Measurements from ENCODE around the gene DHX35. TPM values are rescaled to one million over a fixed set of nuclear protein-coding genes. Genes with fewer than 3 reads are reported as not detected.
"Not testable (repeated sequence)": the region's sequence is repeated elsewhere in the genome, so short reads cannot be mapped to it uniquely, and the experiment has no call there.

Gene DHX35
- total RNA-seq, 2 donors from 2014 or later = 9.9 to 17.2 TPM

GRCh38 chr20:38973645-38974044 lies 11.5 kb downstream of the DHX35 start:
- Mint-ChIP-seq H3K4me1 (ENCODE audit: low read depth in 2 of 2) (peaks cover 2 to 15% of the 10 kb centered on the region in 2 donors), H3K27ac (no peak overlapping the region), H3K4me3 (no peak overlapping the region), H3K9me3 (no peaks in the 10 kb centered on the region), H3K36me3 (peaks cover 19% of the 10 kb centered on the region), H3K27me3 (no peaks in the 10 kb centered on the region)
- DNase-seq (ENCODE audit: low spot score) (no peak), ATAC-seq (no peak)

- H3K4me3 Mint-ChIP-seq = no peak overlapping the region
- H3K27me3 Mint-ChIP-seq = no peaks in the 10 kb centered on the region
- no peak overlapping the region for H3K27ac Mint-ChIP-seq
Observed at GRCh38 chr20:38975539-38976120, 13.5 kb downstream of the DHX35 start.

GRCh38 chr20:38979434-38979833 lies 17.3 kb downstream of the DHX35 start:
- H3K27ac Mint-ChIP-seq = no peak overlapping the region

More at GRCh38 chr20:38975539-38976120, 13.5 kb downstream of the DHX35 start:
- ATAC-seq (no peak), DNase-seq (ENCODE audit: low spot score) (no peak)
- H3K4me1 Mint-ChIP-seq (ENCODE audit: low read depth in 2 of 2) = peaks cover 2 to 15% of the 10 kb centered on the region in 2 donors
- H3K9me3 Mint-ChIP-seq = no peaks in the 10 kb centered on the region
- peaks cover 11% of the 10 kb centered on the region for H3K36me3 Mint-ChIP-seq

GRCh38 chr20:38979842-38980241 lies 17.7 kb downstream of the DHX35 start:
- ATAC-seq (no peak), DNase-seq (ENCODE audit: low spot score) (no peak)
- Mint-ChIP-seq H3K27ac (no peak overlapping the region), H3K9me3 (no peaks in the 10 kb centered on the region), H3K4me1 (ENCODE audit: low read depth in 2 of 2) (peaks cover 7 to 10% of the 10 kb centered on the region in 2 donors), H3K4me3 (no peak overlapping the region), H3K27me3 (no peaks in the 10 kb centered on the region), H3K36me3 (peaks cover under 1% of the 10 kb centered on the region)

More at GRCh38 chr20:38979434-38979833, 17.3 kb downstream of the DHX35 start:
- no peaks in the 10 kb centered on the region for H3K9me3 Mint-ChIP-seq
- H3K4me1 Mint-ChIP-seq (ENCODE audit: low read depth in 2 of 2) = peaks cover 10 to 15% of the 10 kb centered on the region in 2 donors
- ATAC-seq (no peak), DNase-seq (ENCODE audit: low spot score) (no peak)
- H3K4me3 Mint-ChIP-seq = no peak overlapping the region
- peaks cover 4% of the 10 kb centered on the region for H3K36me3 Mint-ChIP-seq
- no peaks in the 10 kb centered on the region for H3K27me3 Mint-ChIP-seq

GRCh38 chr20:38982291-38982690 lies 20.1 kb downstream of the DHX35 start:
- Mint-ChIP-seq H3K4me1 (ENCODE audit: low read depth in 2 of 2) (peaks cover 7% of the 10 kb centered on the region in 2 donors), H3K4me3 (no peak overlapping the region), H3K27me3 (no peaks in the 10 kb centered on the region), H3K9me3 (no peaks in the 10 kb centered on the region), H3K27ac (no peak overlapping the region), H3K36me3 (no peaks in the 10 kb centered on the region)
- ATAC-seq (no peak), DNase-seq (ENCODE audit: low spot score) (no peak)

- no peak for ATAC-seq
- no peak for DNase-seq (ENCODE audit: low spot score)
- no peaks in the 10 kb centered on the region for H3K27me3 Mint-ChIP-seq
- H3K9me3 Mint-ChIP-seq = no peaks in the 10 kb centered on the region
- H3K27ac Mint-ChIP-seq = no peak overlapping the region
- H3K4me3 Mint-ChIP-seq = no peak overlapping the region
- H3K36me3 Mint-ChIP-seq = peaks cover 10% of the 10 kb centered on the region
- peaks cover 7% of the 10 kb centered on the region in 2 donors for H3K4me1 Mint-ChIP-seq (ENCODE audit: low read depth in 2 of 2)
Observed at GRCh38 chr20:38985060-38985459, 22.9 kb downstream of the DHX35 start.

GRCh38 chr20:38985603-38986170 lies 23.5 kb downstream of the DHX35 start:
- peaks cover 10% of the 10 kb centered on the region for H3K36me3 Mint-ChIP-seq
- H3K9me3 Mint-ChIP-seq = no peaks in the 10 kb centered on the region
- H3K4me3 Mint-ChIP-seq = no peak overlapping the region
- ATAC-seq = no peak
- peaks cover 7% of the 10 kb centered on the region in 2 donors for H3K4me1 Mint-ChIP-seq (ENCODE audit: low read depth in 2 of 2)
- no peak overlapping the region for H3K27ac Mint-ChIP-seq
- DNase-seq (ENCODE audit: low spot score) = no peak
- no peaks in the 10 kb centered on the region for H3K27me3 Mint-ChIP-seq

- no peak for ATAC-seq
- H3K9me3 Mint-ChIP-seq = no peaks in the 10 kb centered on the region
- no peak overlapping the region for H3K27ac Mint-ChIP-seq
- H3K4me1 Mint-ChIP-seq (ENCODE audit: low read depth in 2 of 2) = peaks cover 7% of the 10 kb centered on the region in 2 donors
- peaks cover 10% of the 10 kb centered on the region for H3K36me3 Mint-ChIP-seq
- no peak for DNase-seq (ENCODE audit: low spot score)
- H3K4me3 Mint-ChIP-seq = no peak overlapping the region
- no peaks in the 10 kb centered on the region for H3K27me3 Mint-ChIP-seq
Observed at GRCh38 chr20:38986663-38987062, 24.5 kb downstream of the DHX35 start.

GRCh38 chr20:38987777-38988176 lies 25.6 kb downstream of the DHX35 start:
- Mint-ChIP-seq H3K27ac (no peak overlapping the region), H3K4me1 (ENCODE audit: low read depth in 2 of 2) (no peaks in the 10 kb centered on the region), H3K4me3 (no peak overlapping the region), H3K9me3 (no peaks in the 10 kb centered on the region), H3K36me3 (peaks cover 10% of the 10 kb centered on the region), H3K27me3 (no peaks in the 10 kb centered on the region)
- ATAC-seq = no peak
- no peak for DNase-seq (ENCODE audit: low spot score)

GRCh38 chr20:38990728-38991127 lies 28.6 kb downstream of the DHX35 start:
- Mint-ChIP-seq H3K9me3 (no peaks in the 10 kb centered on the region), H3K4me1 (ENCODE audit: low read depth in 2 of 2) (no peaks in the 10 kb centered on the region), H3K27ac (no peak overlapping the region), H3K27me3 (no peaks in the 10 kb centered on the region), H3K4me3 (no peak overlapping the region), H3K36me3 (peaks cover 10% of the 10 kb centered on the region)
- ATAC-seq = no peak
- no peak for DNase-seq (ENCODE audit: low spot score)

- no peaks in the 10 kb centered on the region for H3K9me3 Mint-ChIP-seq
- ATAC-seq (no peak), DNase-seq (ENCODE audit: low spot score) (no peak)
- peaks cover 17% of the 10 kb centered on the region for H3K36me3 Mint-ChIP-seq
- H3K4me3 Mint-ChIP-seq = no peak overlapping the region
- H3K4me1 Mint-ChIP-seq (ENCODE audit: low read depth in 2 of 2) = no peaks in the 10 kb centered on the region
- H3K27ac Mint-ChIP-seq = no peak overlapping the region
- H3K27me3 Mint-ChIP-seq = no peaks in the 10 kb centered on the region
Observed at GRCh38 chr20:38991814-38992704, 29.9 kb downstream of the DHX35 start.

- no peak overlapping the region for H3K27ac Mint-ChIP-seq
- peaks cover 17% of the 10 kb centered on the region for H3K36me3 Mint-ChIP-seq
- no peak overlapping the region for H3K4me3 Mint-ChIP-seq
- ATAC-seq (no peak), DNase-seq (ENCODE audit: low spot score) (no peak)
- H3K4me1 Mint-ChIP-seq (ENCODE audit: low read depth in 2 of 2) = peaks cover 8 to 25% of the 10 kb centered on the region in 2 donors
- no peaks in the 10 kb centered on the region for H3K9me3 Mint-ChIP-seq
- no peaks in the 10 kb centered on the region for H3K27me3 Mint-ChIP-seq
Observed at GRCh38 chr20:38995536-38996044, 33.4 kb downstream of the DHX35 start.

GRCh38 chr20:38996866-38997265 lies 34.7 kb downstream of the DHX35 start:
- H3K36me3 Mint-ChIP-seq = peaks cover 17% of the 10 kb centered on the region
- H3K27me3 Mint-ChIP-seq; H3K27ac Mint-ChIP-seq; H3K9me3 Mint-ChIP-seq; ATAC-seq; DNase-seq (ENCODE audit: low spot score); H3K4me3 Mint-ChIP-seq: not testable (repeated sequence)
- peaks cover 8 to 25% of the 10 kb centered on the region in 2 donors for H3K4me1 Mint-ChIP-seq (ENCODE audit: low read depth in 2 of 2)

- Mint-ChIP-seq H3K9me3 (no peaks in the 10 kb centered on the region), H3K4me3 (peak overlapping the region; percentile 33), H3K36me3 (peaks cover 17% of the 10 kb centered on the region), H3K4me1 (ENCODE audit: low read depth in 2 of 2) (peaks cover 8 to 25% of the 10 kb centered on the region in 2 donors), H3K27me3 (no peaks in the 10 kb centered on the region), H3K27ac (peak overlapping the region; percentile 10 to 24)
- peak; percentile 57 to 91 for ATAC-seq
- no peak for DNase-seq (ENCODE audit: low spot score)
Observed at GRCh38 chr20:38997622-38998021, 35.5 kb downstream of the DHX35 start.

All from natural killer cell treated with Interleukin-12 subunit alpha and Interleukin-12 subunit beta and Interleukin-15 and Interleukin-18, amount 100 ng/mL, for 72 hours (primary cell).